Hepatic stellate cell (primary cell): ENCODE results near the gene C12orf76.
A peak's percentile ranks its signal among the peaks of the same experiment; 100 is the strongest.
"Not testable (repeated sequence)": the region's sequence is repeated elsewhere in the genome, so short reads cannot be mapped to it uniquely, and the experiment has no call there.

ENCODE experiments used
- DNase-seq: peaks from one replicate; pipeline ENCODE4 v3.0.0; 2011; ENCODE audit warnings: low spot score

The C12orf76 gene, protein sequence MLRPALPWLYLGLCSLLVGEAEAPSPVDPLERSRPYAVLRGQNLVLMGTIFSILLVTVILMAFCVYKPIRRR

DNA sequence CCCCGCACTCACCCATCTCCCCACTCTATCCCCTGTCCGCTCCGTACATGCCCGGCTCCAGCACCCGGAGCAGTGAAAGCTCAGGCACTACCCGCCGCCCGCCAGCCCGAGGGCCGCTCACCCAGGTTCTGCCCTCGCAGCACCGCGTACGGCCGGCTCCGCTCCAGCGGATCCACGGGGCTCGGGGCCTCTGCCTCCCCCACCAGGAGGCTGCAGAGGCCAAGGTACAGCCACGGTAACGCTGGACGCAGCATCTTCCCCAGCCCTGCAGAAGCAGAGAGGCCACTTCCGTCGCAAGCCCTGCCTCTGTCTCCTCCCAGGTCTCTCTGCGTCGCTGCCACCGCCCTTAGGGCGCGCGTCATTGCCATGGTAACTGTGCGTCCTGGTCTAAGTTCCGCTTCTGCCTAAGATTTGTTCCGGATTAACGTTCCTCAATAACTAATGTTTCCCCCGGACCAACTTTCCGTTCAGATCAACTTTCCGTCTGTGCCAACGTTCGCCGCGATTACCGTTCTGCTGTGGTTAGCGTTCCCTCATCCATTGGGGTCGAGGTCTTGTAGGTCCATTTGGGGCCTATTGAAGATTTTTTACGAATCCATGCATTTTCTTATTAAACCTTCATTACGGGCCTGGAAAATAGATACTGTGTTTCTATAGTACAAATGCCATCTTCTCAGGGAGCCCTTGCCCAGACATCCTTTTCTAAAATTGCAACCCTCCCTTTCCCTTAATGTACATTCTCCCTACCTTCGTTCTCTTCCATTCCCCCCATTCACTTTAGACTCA is at the start of gene C12orf76:
C12orf76 (minus strand) TSS at position 281 of the 786 bp plus-strand sequence; CDS start at position 254, 27 bp downstream.
- peak; percentile 89 for DNase-seq

DNA sequence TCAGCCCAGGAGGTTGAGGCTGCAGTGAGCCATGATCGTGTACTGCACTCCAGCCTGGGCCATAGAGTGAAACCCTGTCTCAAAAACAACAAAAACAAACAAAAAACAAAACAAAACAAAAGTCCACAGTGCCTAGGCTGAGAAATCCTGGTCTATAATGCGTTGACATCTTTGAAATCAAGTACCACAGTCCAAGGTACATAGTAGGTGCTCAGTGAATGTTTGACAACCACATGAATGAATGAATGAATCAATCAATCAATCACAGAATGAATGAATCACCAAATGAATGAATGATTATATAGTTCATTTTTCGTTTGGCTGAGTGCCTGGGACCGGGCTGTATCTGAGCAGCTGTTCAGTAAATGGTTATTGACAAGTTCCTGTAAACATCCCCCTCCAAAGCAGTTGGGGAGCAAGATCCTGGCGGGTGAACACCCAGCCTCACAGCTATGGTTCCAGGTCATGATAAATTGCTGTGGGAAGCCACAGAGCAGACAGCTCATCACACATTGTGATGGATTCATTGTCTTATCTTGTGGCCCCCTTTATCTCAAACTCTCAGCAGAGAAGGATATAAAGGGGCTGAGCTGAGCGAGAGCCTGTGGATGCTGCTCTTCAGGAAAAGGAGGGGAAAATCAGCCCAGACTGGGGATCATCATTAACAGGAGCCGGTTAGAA is 45.4 kb upstream of the C12orf76 start:
- DNase-seq, result no peak

DNA sequence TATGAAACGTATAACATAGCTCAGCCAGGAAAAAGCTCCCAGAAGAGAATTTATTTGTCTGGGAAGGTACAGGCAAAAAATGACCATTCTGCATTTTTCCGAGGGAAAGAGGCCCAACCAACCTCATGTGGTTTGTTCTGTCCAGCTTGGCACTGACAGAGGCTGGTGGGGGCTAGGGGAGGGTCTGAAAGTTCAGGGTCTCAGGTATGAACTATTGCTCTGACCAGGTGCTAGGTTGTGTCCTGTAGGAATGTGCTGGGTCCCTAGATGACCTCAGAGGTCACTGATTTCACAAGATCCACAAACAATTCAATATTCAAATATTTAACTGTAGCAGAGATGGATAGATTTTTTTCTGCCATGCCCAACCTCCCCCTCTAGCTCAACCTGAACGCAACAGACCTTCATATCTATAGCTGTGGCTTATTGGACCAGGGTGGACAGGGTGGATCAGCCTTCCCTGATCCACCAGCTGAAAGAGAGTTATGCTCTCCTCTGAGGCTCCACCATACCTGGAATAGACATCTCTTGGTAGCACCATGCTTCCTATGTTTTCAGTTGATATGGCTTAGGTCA is 42.9 kb upstream of the C12orf76 start:
- DNase-seq, result no peak

DNA sequence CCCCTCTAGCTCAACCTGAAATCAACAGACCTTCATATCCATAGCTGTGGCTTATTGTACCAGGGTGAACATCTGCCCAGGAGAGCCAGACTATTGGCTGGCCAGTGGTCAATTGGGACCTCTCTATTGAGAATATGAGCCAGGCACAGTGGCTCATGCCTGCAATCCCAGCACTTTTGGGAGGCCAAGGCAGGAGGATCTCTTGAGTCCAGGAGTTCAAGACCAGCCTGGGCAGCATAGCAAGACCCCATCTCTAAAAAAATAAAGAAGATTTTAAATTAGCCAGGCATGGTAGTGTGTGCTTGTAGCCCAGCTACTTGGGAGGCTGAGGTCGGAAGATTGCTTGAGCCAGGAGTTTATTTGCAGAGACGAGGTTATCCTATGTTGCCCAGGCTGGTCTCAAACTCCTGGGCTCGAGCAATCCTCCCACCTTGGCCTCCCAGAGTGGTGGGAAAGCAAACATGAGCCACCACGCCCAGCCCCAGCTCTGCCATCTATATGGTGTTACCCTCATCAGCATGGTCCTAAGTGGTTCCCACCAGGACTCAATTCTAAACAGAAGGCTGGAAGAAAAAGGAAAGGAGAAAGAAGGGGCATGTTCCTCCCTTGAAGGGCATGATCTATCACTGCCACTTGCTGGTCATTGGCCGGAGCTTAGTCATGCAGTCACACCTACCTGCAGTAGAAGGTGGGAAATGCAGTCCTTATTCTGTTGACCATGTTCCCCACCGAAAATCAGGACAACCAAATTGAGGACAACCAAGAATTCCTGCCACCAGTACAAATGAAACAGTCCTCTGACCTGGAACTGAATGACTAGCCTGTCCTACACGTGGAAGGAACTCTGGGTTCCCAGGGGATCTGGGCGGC is 42.2 kb upstream of the C12orf76 start:
- no peak for DNase-seq

DNA sequence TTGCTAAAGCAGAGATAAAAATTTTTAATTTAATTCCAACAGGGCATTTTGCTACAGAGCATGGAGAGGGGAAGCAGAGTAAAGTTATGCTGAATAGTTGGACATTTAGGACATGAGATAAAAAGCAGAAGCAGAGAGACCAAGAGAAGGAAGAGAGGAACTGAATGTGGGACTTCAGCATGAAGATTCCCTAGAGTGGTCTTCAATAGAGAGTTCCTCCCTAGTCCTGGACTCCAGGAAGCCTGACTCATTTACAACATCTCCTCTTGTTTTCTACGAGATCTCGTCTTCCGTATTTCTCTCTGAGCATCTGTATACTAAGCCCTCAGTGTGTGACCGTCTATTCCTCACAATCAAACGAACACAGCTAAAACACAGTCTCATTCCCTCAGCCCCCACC is 40.6 kb upstream of the C12orf76 start:
- DNase-seq, result no peak

DNA sequence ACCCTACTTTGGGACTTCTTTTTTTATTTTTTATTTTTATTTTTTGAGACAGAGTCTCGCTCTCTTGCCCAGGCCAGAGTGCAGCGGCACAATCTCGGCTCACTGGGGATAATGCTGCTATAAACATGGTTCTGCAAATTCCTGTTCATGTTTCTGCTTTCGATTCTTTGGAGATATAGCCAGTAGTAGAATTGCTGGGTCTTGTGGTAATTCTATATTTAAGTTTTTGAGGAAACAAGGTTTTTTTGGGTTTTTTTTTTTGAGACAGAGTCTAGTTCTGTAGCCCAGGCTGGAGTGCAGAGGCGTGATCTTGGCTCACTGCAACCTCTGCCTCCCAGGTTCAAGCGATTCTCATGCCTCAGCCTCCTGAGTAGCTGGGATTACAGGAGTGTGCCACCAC is 39.9 kb upstream of the C12orf76 start:
- DNase-seq, result not testable (repeated sequence)

DNA sequence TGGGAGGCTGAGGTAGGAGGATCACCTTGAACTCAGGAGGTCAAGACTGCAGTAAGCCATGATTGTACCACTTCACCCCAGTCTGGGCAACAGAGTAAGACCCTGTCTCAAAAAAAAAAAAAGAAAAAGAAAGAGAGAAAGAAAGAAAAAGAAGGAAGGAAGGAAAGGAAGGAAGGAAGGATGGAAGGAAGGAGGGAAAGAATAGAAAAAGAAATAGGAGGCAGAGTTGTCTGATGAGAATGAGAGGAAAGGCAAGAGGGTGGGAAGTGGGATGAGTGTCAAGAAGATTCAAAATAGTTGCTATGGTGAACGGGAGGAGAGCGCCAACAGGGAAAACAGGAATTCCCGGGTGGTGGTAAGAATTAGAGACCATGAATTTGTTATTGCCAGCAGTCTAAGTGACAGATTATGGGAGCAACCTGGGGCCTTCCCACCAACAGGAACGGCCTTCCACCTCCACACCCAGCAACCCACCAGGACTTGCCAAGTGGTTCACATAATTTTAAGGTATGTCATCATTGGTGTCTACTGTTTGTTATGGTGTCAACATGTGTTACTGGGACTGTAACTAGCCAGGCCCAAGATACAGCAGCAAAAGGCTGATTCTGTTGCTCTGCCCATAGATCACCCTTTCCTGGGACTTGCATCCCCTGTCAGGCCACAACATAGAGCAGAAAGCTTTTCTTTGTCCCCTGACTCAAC is 36.1 kb upstream of the C12orf76 start:
- no peak for DNase-seq

DNA sequence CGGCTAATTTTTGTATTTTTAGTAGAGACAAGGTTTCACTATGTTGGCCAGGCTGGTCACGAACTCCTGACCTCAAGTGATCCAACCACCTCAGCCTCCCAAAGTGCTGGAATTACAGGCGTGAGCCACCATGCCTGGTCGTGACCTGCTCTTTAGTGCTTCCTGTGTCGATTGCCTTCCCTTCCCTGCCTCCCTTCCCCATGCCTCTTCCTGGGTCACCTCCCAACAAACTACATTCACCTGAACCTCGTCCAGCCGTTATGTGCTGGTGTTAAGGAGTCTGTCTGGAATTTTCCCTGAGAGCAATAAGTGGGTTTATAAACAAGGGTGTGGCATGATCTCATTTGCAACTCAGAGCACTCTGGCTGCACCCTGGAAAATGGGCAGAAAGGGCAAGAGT is 32.1 kb upstream of the C12orf76 start:
- DNase-seq, result no peak

DNA sequence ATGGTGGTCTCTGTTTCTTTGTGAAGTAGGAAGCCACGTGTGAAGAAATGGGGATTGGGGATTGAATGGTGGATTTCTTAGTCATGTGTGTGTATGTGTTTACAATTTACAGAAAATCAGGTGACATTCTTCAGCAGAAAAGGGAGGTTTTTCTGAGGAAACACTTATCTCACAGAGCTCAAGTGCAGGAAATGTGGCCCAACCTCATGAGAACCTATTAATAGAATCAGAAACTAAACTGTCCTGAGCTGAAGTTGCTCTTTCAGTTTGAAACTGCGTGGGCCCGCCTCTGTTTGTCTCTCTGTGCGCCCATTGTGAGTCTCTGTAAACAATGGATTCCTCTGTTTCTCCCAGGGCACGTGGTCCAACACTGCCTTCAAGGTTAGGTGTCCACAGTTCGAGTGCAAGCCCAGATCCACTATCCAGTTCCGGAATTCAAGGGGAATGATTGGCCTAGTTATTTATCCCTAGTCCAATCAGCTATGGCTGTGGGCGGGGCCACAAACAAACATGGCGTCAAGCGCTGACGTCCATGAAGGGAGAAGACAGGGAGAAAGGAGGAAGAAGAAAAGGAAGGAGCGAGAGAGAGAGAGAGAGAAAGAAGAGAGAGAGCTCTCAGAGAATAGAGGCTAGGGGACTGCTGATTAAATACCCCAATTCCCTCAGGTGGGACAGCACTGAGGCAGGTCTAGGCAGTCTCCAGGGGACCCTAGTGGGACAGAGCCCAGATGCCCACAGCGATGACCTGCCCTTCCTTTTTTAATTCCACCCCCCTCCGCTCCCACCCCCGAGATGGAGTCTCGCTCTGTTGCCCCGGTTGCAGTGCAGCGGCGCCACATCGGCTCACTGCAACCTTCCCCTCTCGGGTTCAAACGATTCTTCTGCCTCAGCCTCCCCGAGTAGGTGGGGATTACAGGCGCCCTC is 31.4 kb upstream of the C12orf76 start:
- DNase-seq, result peak; percentile 38

DNA sequence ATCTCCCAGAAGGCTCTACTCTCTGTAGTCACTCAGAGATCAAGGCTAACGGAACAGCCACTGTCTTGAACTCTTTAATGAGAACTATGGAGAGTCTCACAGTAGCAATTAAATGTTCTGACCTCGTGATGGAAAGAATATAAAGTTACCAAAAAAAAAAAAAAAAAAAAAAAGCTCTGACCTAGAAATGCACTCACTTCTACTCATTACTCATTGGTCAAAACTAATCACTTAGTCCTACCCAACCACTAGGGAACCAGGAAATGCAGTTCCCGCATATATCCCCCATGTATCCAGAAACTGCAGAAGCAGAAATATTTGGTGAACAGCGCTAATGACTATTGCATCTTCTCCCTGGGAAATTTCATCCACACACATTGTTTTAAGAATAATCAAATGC is 29.5 kb upstream of the C12orf76 start:
- DNase-seq, result no peak

DNA sequence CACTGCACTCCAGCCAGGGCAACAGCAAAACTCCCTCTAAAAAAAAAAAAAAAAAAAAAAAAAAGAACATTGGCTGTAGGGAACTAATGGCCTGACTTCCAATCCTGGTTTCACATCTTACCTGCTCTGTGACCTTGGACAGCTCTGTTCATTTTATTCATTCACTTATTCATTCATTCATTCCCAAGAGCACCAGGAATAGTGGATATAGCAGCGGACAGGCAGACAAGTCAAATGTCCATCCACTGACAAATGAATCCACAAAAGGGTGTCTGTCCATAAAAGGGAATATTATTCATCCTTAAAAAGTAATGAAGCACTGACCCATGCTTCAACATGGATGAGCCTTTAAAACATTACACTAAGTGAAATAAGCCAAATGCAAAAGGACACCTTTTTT is 27.6 kb upstream of the C12orf76 start:
- DNase-seq, result no peak

DNA sequence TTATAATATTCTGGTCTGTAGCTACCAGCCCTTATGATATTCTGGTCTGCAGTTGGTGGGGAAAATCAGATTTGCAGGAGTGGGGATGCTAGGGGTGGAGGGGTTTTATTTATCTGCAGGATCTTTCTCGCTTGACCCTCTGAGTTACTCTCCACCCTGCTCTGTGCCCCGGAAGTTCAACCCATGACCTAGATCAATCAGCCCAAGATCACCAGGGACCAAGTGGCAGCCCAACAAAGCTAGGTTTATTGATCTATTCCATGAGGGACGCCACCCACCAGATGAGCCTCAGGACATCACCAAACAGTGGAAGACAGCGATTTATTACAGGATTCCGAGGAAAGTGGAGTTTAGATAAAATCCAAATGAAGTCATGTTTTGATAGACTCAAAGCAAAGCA is 25.8 kb upstream of the C12orf76 start:
- DNase-seq, result no peak

DNA sequence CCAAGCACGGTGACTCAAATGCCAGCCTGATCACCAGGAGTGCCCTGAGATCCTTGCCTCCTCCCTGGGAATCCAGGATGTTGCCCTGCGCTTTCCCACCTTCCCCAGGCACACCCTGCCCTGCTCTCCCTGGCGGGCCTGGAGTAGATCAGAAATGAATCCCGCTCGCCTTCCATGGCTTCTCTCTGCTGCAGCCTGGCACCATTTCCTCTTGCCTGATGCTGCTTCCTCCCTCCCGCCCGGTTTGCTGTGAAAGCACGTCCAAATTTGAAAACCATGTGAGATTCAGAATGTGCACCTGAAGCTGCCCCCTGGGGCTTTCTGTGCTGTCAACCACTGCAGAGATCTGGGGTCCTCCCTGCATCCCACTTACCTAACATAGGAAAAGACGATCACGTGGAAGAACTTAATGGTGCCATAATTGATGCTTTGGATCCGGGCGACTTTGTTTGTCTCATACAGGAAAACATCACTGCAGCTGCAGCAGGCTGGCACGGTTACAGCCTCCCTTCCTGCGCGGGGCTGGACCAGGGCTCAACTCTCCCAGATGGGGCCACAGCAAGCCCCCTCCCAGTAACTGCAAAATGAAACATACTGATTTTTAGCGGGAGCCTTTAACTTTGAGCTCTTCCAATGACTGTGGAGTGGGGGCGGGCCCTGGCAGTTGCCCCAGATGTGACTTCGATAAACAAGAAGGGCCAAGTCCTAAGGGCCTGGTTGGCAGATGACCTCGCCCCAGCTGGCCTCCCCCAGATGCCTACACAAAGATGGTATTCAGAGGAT is 24.9 kb upstream of the C12orf76 start:
- no peak for DNase-seq

DNA sequence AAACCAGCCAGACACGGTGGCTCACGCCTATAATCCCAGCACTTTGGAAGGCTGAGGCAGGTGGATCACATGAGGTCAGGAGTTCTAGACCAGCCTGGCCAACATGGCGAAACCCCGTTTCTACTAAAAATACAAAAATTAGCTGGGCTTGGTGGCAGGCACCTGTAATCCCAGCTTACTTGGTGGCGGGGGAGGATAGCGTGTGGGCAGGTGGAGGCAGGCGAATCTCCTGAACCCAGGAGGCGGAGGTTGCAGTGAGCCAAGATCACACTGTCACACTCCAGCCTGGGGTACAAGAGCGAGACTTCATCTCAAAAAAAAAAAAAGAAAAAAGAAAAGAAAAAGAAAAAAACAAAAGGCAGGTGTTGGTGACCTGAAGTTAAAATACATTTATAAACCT is 24.3 kb upstream of the C12orf76 start:
- DNase-seq, result not testable (repeated sequence)

DNA sequence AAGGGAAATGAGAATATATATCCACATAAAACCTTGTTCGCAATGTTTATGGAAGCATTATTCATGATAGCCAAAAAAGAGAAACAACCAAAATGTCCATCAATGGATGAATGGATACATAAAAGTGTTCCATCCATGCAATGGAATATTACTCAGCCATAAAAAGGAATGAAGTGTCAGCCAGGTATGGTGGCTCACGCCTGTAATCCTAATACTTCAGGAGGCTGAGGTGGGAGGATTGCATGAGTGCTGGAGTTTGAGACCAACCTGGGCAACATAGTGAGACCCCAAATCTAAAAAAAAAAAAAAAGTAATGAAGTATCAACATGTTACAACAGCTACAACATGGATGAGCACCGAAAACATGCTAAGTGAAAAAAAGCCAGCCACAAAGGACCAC is 23.6 kb upstream of the C12orf76 start:
- DNase-seq, result no peak

DNA sequence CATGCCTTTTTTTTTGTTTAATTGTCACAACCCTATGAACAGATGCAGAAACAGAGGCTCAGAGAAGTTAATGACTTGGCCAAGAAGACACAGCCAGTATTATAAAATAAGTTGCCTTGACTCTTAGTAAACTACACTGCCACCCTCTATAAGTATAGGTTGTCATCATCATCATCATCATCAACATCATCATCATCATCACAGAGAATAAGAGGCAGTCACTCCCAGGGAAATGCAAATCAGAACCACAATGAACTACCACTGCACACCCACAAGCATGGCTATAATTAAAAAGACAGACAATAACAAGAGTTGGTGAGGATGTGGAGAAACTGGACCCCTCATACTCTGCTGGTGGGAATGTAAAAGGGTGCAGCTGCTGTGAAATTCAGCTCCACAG is 23.2 kb upstream of the C12orf76 start:
- DNase-seq, result no peak

DNA sequence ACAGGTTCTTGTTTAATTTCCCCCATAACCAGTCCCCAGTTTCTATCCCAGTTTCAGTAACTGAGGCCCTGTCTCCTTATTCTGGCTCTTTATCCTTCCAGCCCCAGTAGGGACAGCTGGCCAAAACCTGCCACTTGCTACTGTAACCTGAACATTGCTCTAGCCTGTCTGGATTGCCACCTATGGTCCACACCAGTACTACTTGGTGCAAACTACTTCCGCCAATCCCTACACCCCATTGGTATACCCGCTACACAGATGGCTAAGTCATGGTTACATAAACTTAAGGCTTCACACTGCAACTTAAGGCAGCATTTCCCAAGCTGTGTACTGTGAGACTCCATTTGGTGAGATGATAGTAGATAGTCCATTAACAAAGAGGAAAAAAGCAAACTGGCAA is 20.3 kb upstream of the C12orf76 start:
- DNase-seq, result no peak

DNA sequence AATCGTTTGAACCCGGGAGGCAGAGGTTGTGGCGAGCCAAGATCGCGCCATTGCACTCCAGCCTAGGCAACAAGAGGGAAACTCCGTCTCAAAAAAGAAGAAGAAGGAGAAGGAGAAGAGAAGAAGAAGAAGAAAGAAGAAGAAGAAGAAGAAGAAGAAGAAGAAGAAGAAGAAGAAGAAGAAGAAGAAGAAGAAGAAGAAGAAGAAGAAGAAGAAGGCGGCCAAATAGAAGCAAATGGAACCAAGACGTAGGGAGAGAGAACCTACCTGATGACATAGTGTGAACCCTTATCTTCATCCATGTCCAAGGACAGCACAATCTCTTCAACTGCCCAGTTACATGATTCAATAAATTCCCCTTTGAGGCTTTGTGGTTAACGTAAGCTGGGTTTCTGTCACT is 19.8 kb upstream of the C12orf76 start:
- not testable (repeated sequence) for DNase-seq

DNA sequence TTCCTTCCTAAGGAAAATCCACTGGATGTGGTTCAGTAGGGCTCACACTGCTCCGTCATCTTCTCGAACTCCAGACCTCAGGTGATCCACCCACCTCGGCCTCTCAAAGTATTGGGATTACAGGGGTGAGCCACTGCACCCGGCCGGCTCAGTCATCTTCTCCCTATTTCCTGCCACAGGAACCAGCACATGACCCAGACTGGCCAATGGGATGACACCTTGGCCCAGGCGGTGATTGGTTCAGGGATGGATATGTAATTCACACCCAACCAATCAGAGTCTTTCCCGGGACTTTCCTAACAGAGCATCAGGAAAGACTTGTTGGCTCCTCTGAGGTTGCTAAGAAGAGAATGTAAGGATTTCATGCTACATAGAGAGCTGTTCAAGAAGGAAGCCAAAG is 19.2 kb upstream of the C12orf76 start:
- no peak for DNase-seq

DNA sequence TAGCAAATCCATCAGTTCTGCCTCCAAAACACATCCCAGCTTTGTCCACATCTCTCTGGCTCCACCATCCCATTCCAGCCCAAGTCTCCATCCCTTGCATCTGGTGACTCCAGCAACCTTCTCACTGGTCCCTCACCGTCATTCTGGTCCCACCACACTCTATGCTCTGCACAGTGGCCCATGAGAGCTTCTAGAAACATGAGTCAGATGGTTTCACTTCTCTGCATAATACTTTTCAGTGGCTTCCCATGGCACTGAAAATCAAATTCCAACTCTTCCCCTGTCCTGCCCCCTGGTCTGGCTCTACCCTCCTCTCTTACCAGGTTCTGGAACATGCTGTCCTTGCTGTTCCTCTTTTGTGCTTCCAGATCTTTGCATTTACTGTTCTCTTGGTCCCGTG is 17.2 kb upstream of the C12orf76 start:
- no peak for DNase-seq
